HEK293 (cell line): ENCODE data around the gene NCOA7.
"Not testable (repeated sequence)": the region's sequence is repeated elsewhere in the genome, so short reads cannot be mapped to it uniquely, and the experiment has no call there.

Experiments
- CTCF ChIA-PET: fragments of 350-600 bp; formaldehyde crosslinking; extraction: SDS; loops from one replicate; lab custom pipeline; 2021; ENCODE audit warnings: antibody characterized with exemption; lab: Yijun Ruan, JAX
- POLR2A ChIA-PET: fragments of 300-600 bp; formaldehyde crosslinking; extraction: SDS; loops from one replicate; lab custom pipeline; 2020; ENCODE audit warnings: antibody characterized with exemption, inconsistent platforms; lab: Yijun Ruan, JAX
- H3K27ac ChIP-seq: fragments of 200-500 bp; sonication (Bioruptor generic); 2 replicates; pipeline ENCODE4 v1.5.1; 2014; ENCODE audit warnings: low read depth, low read length, control low read depth, inconsistent platforms; ENCODE audit errors: extremely low read depth
- H3K36me3 ChIP-seq, 2 experiments: fragments of 200-500 bp in 1 of 2; sonication (Bioruptor generic) in 1 of 2; 1 replicate in 1 of 2; 2 replicates in 1 of 2; pipeline ENCODE4 v1.5.1; 2014 to 2017; ENCODE audit warnings: inconsistent platforms in 2 of 2, low read length in 2 of 2; ENCODE audit not compliant: control insufficient read depth in 2 of 2, insufficient read depth in 1 of 2
- H3K4me1 ChIP-seq: fragments of 200-500 bp; sonication (Bioruptor generic); 2 replicates; pipeline ENCODE4 v1.5.1; 2014; ENCODE audit warnings: mild to moderate bottlenecking, low read length, inconsistent platforms; ENCODE audit not compliant: control insufficient read depth, insufficient read depth
- H3K4me3 ChIP-seq: 2 replicates; pipeline ENCODE4 v1.5.1; 2011; ENCODE audit warnings: low read depth, mild to moderate bottlenecking, control low read depth, low read length, moderate library complexity
- H3K9me3 ChIP-seq: fragments of 200-500 bp; sonication (Bioruptor generic); 2 replicates; pipeline ENCODE4 v1.5.1; 2014; ENCODE audit warnings: low read depth, low read length, inconsistent platforms; ENCODE audit not compliant: control insufficient read depth, insufficient read depth
- BCL11A ChIP-seq: fragments of 450-650 bp; formaldehyde crosslinking; IDR thresholded peaks from 2 replicates; pipeline ENCODE4 v1.5.1; 2016; ENCODE audit warnings: low read depth, missing biosample characterization, missing genetic modification characterization
- BCL11B ChIP-seq: fragments of 450-650 bp; formaldehyde crosslinking; IDR thresholded peaks from 2 replicates; pipeline ENCODE4 v1.5.1; 2016; ENCODE audit warnings: low read depth, missing biosample characterization, missing genetic modification characterization
- FEZF1 ChIP-seq: fragments of 450-650 bp; formaldehyde crosslinking; IDR thresholded peaks from 2 replicates; pipeline ENCODE4 v1.5.1; 2016; ENCODE audit warnings: missing biosample characterization, missing genetic modification characterization
- OSR2 ChIP-seq: fragments of 450-650 bp; formaldehyde crosslinking; IDR thresholded peaks from 2 replicates; pipeline ENCODE4 v1.5.1; 2016; ENCODE audit warnings: missing biosample characterization, missing genetic modification characterization
- SCRT2 ChIP-seq: fragments of 450-650 bp; formaldehyde crosslinking; IDR thresholded peaks from 2 replicates; pipeline ENCODE4 v1.5.1; 2016; ENCODE audit warnings: missing biosample characterization, missing genetic modification characterization
- SP2 ChIP-seq: fragments of 450-650 bp; formaldehyde crosslinking; IDR thresholded peaks from 2 replicates; pipeline ENCODE4 v1.5.1; 2016; ENCODE audit warnings: missing biosample characterization, missing genetic modification characterization
- SP3 ChIP-seq: fragments of 450-650 bp; formaldehyde crosslinking; IDR thresholded peaks from 2 replicates; pipeline ENCODE4 v1.5.1; 2016; ENCODE audit warnings: missing biosample characterization, missing genetic modification characterization
- SP7 ChIP-seq: fragments of 450-650 bp; formaldehyde crosslinking; IDR thresholded peaks from 2 replicates; pipeline ENCODE4 v1.5.1; 2016; ENCODE audit warnings: missing biosample characterization, missing genetic modification characterization
- TCF7L2 ChIP-seq: IDR thresholded peaks from 2 replicates; pipeline ENCODE4 v1.6.1; 2011; ENCODE audit warnings: low read depth, mild to moderate bottlenecking, inconsistent platforms, low read length, moderate library complexity, borderline replicate concordance
- TRIM28 ChIP-seq: IDR thresholded peaks from 2 replicates; pipeline ENCODE4 v1.6.1; 2011; ENCODE audit warnings: low read length, control low read depth, borderline replicate concordance
- WT1 ChIP-seq: fragments of 450-650 bp; formaldehyde crosslinking; IDR thresholded peaks from 2 replicates; pipeline ENCODE4 v1.5.1; 2016; ENCODE audit warnings: missing biosample characterization, missing genetic modification characterization
- ZEB2 ChIP-seq: fragments of 450-650 bp; formaldehyde crosslinking; IDR thresholded peaks from 2 replicates; pipeline ENCODE4 v1.5.1; 2016; ENCODE audit warnings: missing biosample characterization, missing genetic modification characterization
- ZIC2 ChIP-seq: fragments of 450-650 bp; formaldehyde crosslinking; IDR thresholded peaks from 2 replicates; pipeline ENCODE4 v1.5.1; 2016; ENCODE audit warnings: missing biosample characterization, missing genetic modification characterization
- ZNF112 ChIP-seq: fragments of 450-650 bp; formaldehyde crosslinking; IDR thresholded peaks from 2 replicates; pipeline ENCODE4 v1.5.0; 2017; ENCODE audit warnings: missing biosample characterization, missing genetic modification characterization
- ZNF16 ChIP-seq: fragments of 450-650 bp; formaldehyde crosslinking; IDR thresholded peaks from 2 replicates; pipeline ENCODE4 v1.5.1; 2016; ENCODE audit warnings: low read depth, missing biosample characterization, missing genetic modification characterization
- ZNF211 ChIP-seq: fragments of 450-650 bp; formaldehyde crosslinking; IDR thresholded peaks from 2 replicates; pipeline ENCODE4 v1.5.1; 2016; ENCODE audit warnings: low read depth, missing biosample characterization, missing genetic modification characterization
- ZNF302 ChIP-seq: fragments of 450-650 bp; formaldehyde crosslinking; IDR thresholded peaks from 2 replicates; pipeline ENCODE4 v1.5.1; 2016; ENCODE audit warnings: missing biosample characterization, missing genetic modification characterization, low read depth
- ZNF335 ChIP-seq: fragments of 450-650 bp; formaldehyde crosslinking; conservative IDR thresholded peaks from 2 replicates; pipeline ENCODE4 v1.5.1; 2016; ENCODE audit warnings: missing biosample characterization, missing genetic modification characterization
- ZNF366 ChIP-seq: fragments of 450-650 bp; formaldehyde crosslinking; conservative IDR thresholded peaks from 2 replicates; pipeline ENCODE4 v1.5.1; 2016; ENCODE audit warnings: missing biosample characterization, missing genetic modification characterization
- ZNF404 ChIP-seq: fragments of 450-650 bp; formaldehyde crosslinking; IDR thresholded peaks from 2 replicates; pipeline ENCODE4 v1.5.1; 2017; ENCODE audit warnings: missing biosample characterization, missing genetic modification characterization
- ZNF529 ChIP-seq: fragments of 450-650 bp; formaldehyde crosslinking; IDR thresholded peaks from 2 replicates; pipeline ENCODE4 v1.5.1; 2017; ENCODE audit warnings: missing genetic modification characterization, missing biosample characterization; ENCODE audit not compliant: insufficient replicate concordance
- ZNF670 ChIP-seq: fragments of 450-650 bp; formaldehyde crosslinking; IDR thresholded peaks from 2 replicates; pipeline ENCODE4 v1.5.1; 2016; ENCODE audit warnings: missing biosample characterization, missing genetic modification characterization, low read depth
- ZSCAN16 ChIP-seq: fragments of 450-650 bp; formaldehyde crosslinking; IDR thresholded peaks from 2 replicates; pipeline ENCODE4 v1.5.1; 2016; ENCODE audit warnings: missing biosample characterization, missing genetic modification characterization
- ZXDB ChIP-seq: fragments of 450-650 bp; formaldehyde crosslinking; IDR thresholded peaks from 2 replicates; pipeline ENCODE4 v1.5.1; 2016; ENCODE audit warnings: missing biosample characterization, missing genetic modification characterization
- TF ChIP-seq, protein P1 (sequence below): fragments of 450-650 bp; IDR thresholded peaks from 2 replicates; pipeline ENCODE4 v1.5.1; 2018; ENCODE audit warnings: missing biosample characterization, mild to moderate bottlenecking, missing genetic modification characterization
- TF ChIP-seq, protein P2 (sequence below): fragments of 450-650 bp; formaldehyde crosslinking; IDR thresholded peaks from 2 replicates; pipeline ENCODE4 v1.5.1; 2016; ENCODE audit warnings: missing biosample characterization, missing genetic modification characterization
- TF ChIP-seq, protein P3 (sequence below): fragments of 450-650 bp; formaldehyde crosslinking; IDR thresholded peaks from 2 replicates; pipeline ENCODE4 v1.5.1; 2016; ENCODE audit warnings: missing biosample characterization, missing genetic modification characterization

The NCOA7 gene

DNA sequence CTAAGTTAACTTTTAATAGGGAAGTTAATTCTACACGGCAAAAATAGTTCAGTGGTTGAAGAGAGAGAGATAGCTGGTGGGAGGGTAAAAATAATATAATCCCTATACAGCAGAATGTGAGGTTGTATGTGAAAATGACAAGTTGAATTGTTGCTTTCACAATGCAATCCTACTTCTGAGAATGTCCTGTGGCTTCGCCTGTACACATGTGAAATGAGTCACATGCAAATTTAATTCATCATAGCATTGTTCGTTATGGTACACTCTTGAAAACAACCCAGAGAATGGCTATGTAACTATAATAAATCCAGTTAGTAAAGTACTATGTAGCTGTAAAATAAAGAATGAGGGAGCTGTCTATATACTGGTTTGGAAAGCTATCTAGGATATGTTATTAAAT is 119.8 kb downstream of the NCOA7 start:
- POLR2A ChIA-PET: no interaction called here
- Histone ChIP-seq H3K36me3 (peaks cover 0 to 4% of the 10 kb centered on the region in 2 experiments; a peak in 1 of 3 replicates), H3K4me1 (peaks cover 13% of the 10 kb centered on the region), H3K4me3 (no peak overlapping the region), H3K9me3 (no peaks in the 10 kb centered on the region)
- CTCF ChIA-PET: interaction anchor here (0.6 to 1.0 kb wide), 3 partner anchors 13 to 40 kb away, joined by 3 to 4 read pairs (median 3); no protein-coding TSS in a partner anchor
- TF ChIP-seq SP3 (tag by site-specific recombination) (no peak), ZNF335 (tag by site-specific recombination) (no peak), BCL11B (tag by site-specific recombination) (no peak), ZNF211 (tag by site-specific recombination) (no peak), ZNF404 (tag by site-specific recombination) (no peak), ZNF112 (tag by site-specific recombination) (no peak), ZNF16 (tag by site-specific recombination) (no peak), ZNF302 (tag by site-specific recombination) (no peak), ZXDB (no peak), ZIC2 (no peak), ZNF670 (tag by site-specific recombination) (no peak), TCF7L2 (no peak), ZSCAN16 (no peak), TRIM28 (no peak), ZNF529 (tag by site-specific recombination) (no peak)
- TF ChIP-seq, protein P1, sequence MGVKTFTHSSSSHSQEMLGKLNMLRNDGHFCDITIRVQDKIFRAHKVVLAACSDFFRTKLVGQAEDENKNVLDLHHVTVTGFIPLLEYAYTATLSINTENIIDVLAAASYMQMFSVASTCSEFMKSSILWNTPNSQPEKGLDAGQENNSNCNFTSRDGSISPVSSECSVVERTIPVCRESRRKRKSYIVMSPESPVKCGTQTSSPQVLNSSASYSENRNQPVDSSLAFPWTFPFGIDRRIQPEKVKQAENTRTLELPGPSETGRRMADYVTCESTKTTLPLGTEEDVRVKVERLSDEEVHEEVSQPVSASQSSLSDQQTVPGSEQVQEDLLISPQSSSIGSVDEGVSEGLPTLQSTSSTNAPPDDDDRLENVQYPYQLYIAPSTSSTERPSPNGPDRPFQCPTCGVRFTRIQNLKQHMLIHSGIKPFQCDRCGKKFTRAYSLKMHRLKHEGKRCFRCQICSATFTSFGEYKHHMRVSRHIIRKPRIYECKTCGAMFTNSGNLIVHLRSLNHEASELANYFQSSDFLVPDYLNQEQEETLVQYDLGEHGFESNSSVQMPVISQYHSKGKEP (tag by site-specific recombination): no peak
- TF ChIP-seq, protein P2, sequence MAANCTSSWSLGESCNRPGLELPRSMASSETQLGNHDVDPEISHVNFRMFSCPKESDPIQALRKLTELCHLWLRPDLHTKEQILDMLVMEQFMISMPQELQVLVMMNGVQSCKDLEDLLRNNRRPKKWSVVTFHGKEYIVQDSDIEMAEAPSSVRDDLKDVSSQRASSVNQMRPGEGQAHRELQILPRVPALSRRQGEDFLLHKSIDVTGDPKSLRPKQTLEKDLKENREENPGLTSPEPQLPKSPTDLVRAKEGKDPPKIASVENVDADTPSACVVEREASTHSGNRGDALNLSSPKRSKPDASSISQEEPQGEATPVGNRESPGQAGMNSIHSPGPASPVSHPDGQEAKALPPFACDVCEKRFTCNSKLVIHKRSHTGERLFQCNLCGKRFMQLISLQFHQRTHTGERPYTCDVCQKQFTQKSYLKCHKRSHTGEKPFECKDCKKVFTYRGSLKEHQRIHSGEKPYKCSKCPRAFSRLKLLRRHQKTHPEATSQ: no peak
- TF ChIP-seq, all 188 proteins: peak for 0
- H3K27ac ChIP-seq: no peak overlapping the region

DNA sequence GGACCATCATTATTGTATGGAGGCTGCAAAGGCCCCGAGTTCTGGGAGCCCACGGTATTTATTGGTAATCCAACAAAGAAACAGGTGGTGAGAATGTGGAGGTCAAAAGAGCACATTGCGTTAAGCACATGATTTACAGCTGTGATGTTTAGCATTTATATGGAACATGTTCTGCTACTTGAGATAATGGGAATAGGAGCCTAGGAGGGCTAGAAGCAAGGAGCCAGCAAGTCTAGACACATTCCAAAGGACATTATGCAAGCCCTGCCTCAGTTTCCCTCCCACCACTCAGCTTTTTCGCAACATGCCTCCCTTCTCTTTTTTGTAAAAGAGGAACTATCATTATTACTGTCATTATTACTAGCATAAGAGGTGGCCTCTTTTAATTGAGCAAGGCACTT is 120.3 kb downstream of the NCOA7 start:
- CTCF ChIA-PET: interaction anchor here (0.6 to 1.2 kb wide), 3 partner anchors 10 to 41 kb away, joined by 3 to 4 read pairs (median 3); no protein-coding TSS in a partner anchor
- H3K27ac ChIP-seq, H3K36me3 ChIP-seq, POLR2A ChIA-PET: not testable (repeated sequence)
- TF ChIP-seq TRIM28 (peak; percentile 73; the same call in 1 of the 2 replicates), SCRT2 (0 out of 2 replicates have a peak, but pooled peaks have one; percentile 33), WT1 (tag by site-specific recombination) (0 out of 2 replicates have a peak, but pooled peaks have one; percentile 17), ZEB2 (tag by site-specific recombination) (0 out of 2 replicates have a peak, but pooled peaks have one; percentile 29), ZNF366 (tag by site-specific recombination) (peak; percentile 35; the same call in 1 of the 2 replicates), OSR2 (peak; percentile 79), BCL11A (0 out of 2 replicates have a peak, but pooled peaks have one; percentile 11), FEZF1 (tag by site-specific recombination) (peak; percentile 75), SP2 (tag by site-specific recombination) (peak; percentile 19; the same call in 1 of the 2 replicates), SP7 (peak; percentile 17; the same call in 1 of the 2 replicates)
- TF ChIP-seq, protein P3, sequence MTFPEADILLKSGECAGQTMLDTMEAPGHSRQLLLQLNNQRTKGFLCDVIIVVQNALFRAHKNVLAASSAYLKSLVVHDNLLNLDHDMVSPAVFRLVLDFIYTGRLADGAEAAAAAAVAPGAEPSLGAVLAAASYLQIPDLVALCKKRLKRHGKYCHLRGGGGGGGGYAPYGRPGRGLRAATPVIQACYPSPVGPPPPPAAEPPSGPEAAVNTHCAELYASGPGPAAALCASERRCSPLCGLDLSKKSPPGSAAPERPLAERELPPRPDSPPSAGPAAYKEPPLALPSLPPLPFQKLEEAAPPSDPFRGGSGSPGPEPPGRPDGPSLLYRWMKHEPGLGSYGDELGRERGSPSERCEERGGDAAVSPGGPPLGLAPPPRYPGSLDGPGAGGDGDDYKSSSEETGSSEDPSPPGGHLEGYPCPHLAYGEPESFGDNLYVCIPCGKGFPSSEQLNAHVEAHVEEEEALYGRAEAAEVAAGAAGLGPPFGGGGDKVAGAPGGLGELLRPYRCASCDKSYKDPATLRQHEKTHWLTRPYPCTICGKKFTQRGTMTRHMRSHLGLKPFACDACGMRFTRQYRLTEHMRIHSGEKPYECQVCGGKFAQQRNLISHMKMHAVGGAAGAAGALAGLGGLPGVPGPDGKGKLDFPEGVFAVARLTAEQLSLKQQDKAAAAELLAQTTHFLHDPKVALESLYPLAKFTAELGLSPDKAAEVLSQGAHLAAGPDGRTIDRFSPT: peak; percentile 80
- TF ChIP-seq, all 188 proteins: peak for 11; not testable (repeated sequence) for 177
- peaks cover 13% of the 10 kb centered on the region for H3K4me1 ChIP-seq
- not testable (repeated sequence) for H3K4me3 ChIP-seq, H3K9me3 ChIP-seq
